GM23338 (cell line): ENCODE results near the gene CCNY. TPM values are rescaled to one million over a fixed set of nuclear protein-coding genes. Genes with fewer than 3 reads are reported as not detected.

ENCODE experiments used
- ATAC-seq: fragments of 200-7000 bp; cut with Tn5 transposase; 3 replicates; pipeline ENCODE4 v1.9.1; 2020
- DNase-seq: peaks from one replicate; pipeline ENCODE4 v3.0.0-alpha.2; 2015; ENCODE audit warnings: low spot score
- H2AFZ ChIP-seq: fragments of 200-600 bp; sonication (generic); 2 replicates; pipeline ENCODE4 v1.8.0; 2016; ENCODE audit warnings: antibody characterized with exemption, mild to moderate bottlenecking, moderate library complexity
- H3F3A ChIP-seq: fragments of 200-600 bp; sonication (generic); replicated peaks from 2 replicates; pipeline ENCODE4 v1.8.0; 2017; ENCODE audit warnings: antibody characterized with exemption, mixed run types, low read depth
- H3K27ac ChIP-seq: fragments of 200-600 bp; sonication (generic); 2 replicates; pipeline ENCODE4 v1.6.1; 2016; ENCODE audit warnings: low read depth
- H3K27me3 ChIP-seq: fragments of 200-600 bp; sonication (generic); 2 replicates; pipeline ENCODE4 v1.8.0; 2016; ENCODE audit warnings: mild to moderate bottlenecking, mixed run types, moderate library complexity; ENCODE audit not compliant: insufficient read depth
- H3K36me3 ChIP-seq: fragments of 200-600 bp; sonication (generic); 2 replicates; pipeline ENCODE4 v1.8.0; 2016; ENCODE audit warnings: mild to moderate bottlenecking; ENCODE audit not compliant: insufficient read depth
- H3K4me1 ChIP-seq: fragments of 200-600 bp; sonication (generic); 2 replicates; pipeline ENCODE4 v1.8.0; 2016; ENCODE audit warnings: mild to moderate bottlenecking, moderate library complexity; ENCODE audit not compliant: insufficient read depth
- H3K4me2 ChIP-seq: fragments of 200-600 bp; sonication (generic); 2 replicates; pipeline ENCODE4 v1.7.1; 2017; ENCODE audit warnings: mixed run types
- H3K4me3 ChIP-seq: fragments of 200-600 bp; sonication (generic); 2 replicates; pipeline ENCODE4 v1.6.1; 2016; ENCODE audit warnings: mixed run types
- H3K79me2 ChIP-seq: fragments of 200-600 bp; sonication (generic); replicated peaks from 2 replicates; pipeline ENCODE4 v1.8.0; 2017; ENCODE audit warnings: mild to moderate bottlenecking; ENCODE audit not compliant: insufficient read depth
- H3K9me2 ChIP-seq: fragments of 200-600 bp; sonication (generic); 2 replicates; pipeline ENCODE4 v1.8.0; 2017; ENCODE audit not compliant: insufficient read depth
- H4K20me1 ChIP-seq: fragments of 200-600 bp; sonication (generic); replicated peaks from 2 replicates; pipeline ENCODE4 v1.8.0; 2017; ENCODE audit warnings: mild to moderate bottlenecking; ENCODE audit not compliant: insufficient read depth
- H3K27ac Mint-ChIP-seq: 2 replicates; pipeline ENCODE4 v1.8.0; 2020; ENCODE audit warnings: inconsistent platforms, mild to moderate bottlenecking, moderate library complexity, mixed read lengths
- H3K27me3 Mint-ChIP-seq: 3 replicates; pipeline ENCODE4 v1.8.0; 2022; ENCODE audit warnings: low read depth, mild to moderate bottlenecking, moderate library complexity, mixed read lengths, inconsistent platforms; ENCODE audit not compliant: insufficient read depth, poor library complexity
- H3K36me3 Mint-ChIP-seq: 3 replicates; pipeline ENCODE4 v1.8.0; 2021; ENCODE audit warnings: low read depth, mild to moderate bottlenecking, inconsistent platforms, moderate library complexity, mixed read lengths
- H3K4me1 Mint-ChIP-seq: 3 replicates; pipeline ENCODE4 v1.8.0; 2020; ENCODE audit warnings: mild to moderate bottlenecking, inconsistent platforms, mixed read lengths
- H3K4me3 Mint-ChIP-seq: 3 replicates; pipeline ENCODE4 v1.8.0; 2021; ENCODE audit warnings: moderate library complexity, mild to moderate bottlenecking, inconsistent platforms, mixed read lengths
- H3K9me3 Mint-ChIP-seq: 3 replicates; pipeline ENCODE4 v1.8.0; 2020; ENCODE audit warnings: moderate library complexity, mild to moderate bottlenecking, inconsistent platforms, mixed read lengths
- CREB1 ChIP-seq: fragments of 250-450 bp; sonication (Bioruptor Pico); IDR thresholded peaks from 2 replicates; pipeline ENCODE4 v1.5.0; 2020; ENCODE audit warnings: low read depth, mild to moderate bottlenecking, moderate library complexity
- CTCF ChIP-seq, 2 experiments: fragments of 200-600 bp in 1 of 2; sonication (generic) in 1 of 2; conservative IDR thresholded peaks; 2 replicates each; pipeline versions ENCODE4 v1.5.1 to v1.6.1; 2016 to 2017; ENCODE audit warnings: antibody characterized with exemption in 2 of 2, low read depth in 2 of 2, mild to moderate bottlenecking in 2 of 2, moderate library complexity in 1 of 2
- ETS1 ChIP-seq: IDR thresholded peaks from 2 replicates; pipeline ENCODE4 v1.6.1; 2016; ENCODE audit warnings: antibody characterized with exemption
- EZH2 ChIP-seq: fragments of 200-600 bp; sonication (generic); IDR thresholded peaks from one replicate; pipeline ENCODE4 v1.8.0; 2017; ENCODE audit warnings: antibody characterized with exemption, mild to moderate bottlenecking, low read depth; ENCODE audit not compliant: unreplicated experiment
- EZH2phosphoT487 ChIP-seq: fragments of 200-600 bp; sonication (generic); IDR thresholded peaks from one replicate; pipeline ENCODE4 v1.8.1; 2018; ENCODE audit warnings: antibody characterized with exemption; ENCODE audit not compliant: unreplicated experiment
- JUNB ChIP-seq: IDR thresholded peaks from one replicate; pipeline ENCODE4 v1.6.1; 2016; ENCODE audit warnings: antibody characterized with exemption; ENCODE audit not compliant: unreplicated experiment
- NANOG ChIP-seq: IDR thresholded peaks from 2 replicates; pipeline ENCODE4 v1.6.1; 2016; ENCODE audit warnings: antibody characterized with exemption, borderline replicate concordance
- POLR2AphosphoS5 ChIP-seq: IDR thresholded peaks from 2 replicates; pipeline ENCODE4 v1.6.1; 2016; ENCODE audit warnings: antibody characterized with exemption, low read depth
- REST ChIP-seq: IDR thresholded peaks from one replicate; pipeline ENCODE4 v1.6.1; 2018; ENCODE audit warnings: antibody characterized with exemption; ENCODE audit not compliant: unreplicated experiment
- ZNF114 ChIP-seq: fragments of 250-450 bp; sonication (Bioruptor Pico); IDR thresholded peaks from 2 replicates; pipeline ENCODE4 v1.5.0; 2020; ENCODE audit warnings: mild to moderate bottlenecking, moderate library complexity
- ZNF331 ChIP-seq: fragments of 250-450 bp; sonication (Bioruptor Pico); IDR thresholded peaks from 2 replicates; pipeline ENCODE4 v1.5.0; 2020; ENCODE audit warnings: low read depth, mild to moderate bottlenecking, moderate library complexity
- ZNF462 ChIP-seq: fragments of 250-450 bp; sonication (Bioruptor Pico); IDR thresholded peaks from 2 replicates; pipeline ENCODE4 v1.5.0; 2020; ENCODE audit warnings: mild to moderate bottlenecking, moderate library complexity
- polyA plus RNA-seq: library from polyadenylated mRNA; unstranded; fragments of >200 nt; fragmentation: Nextera tagmentation; extraction: Ambion mirVana; gene quantifications from 2 replicates; pipeline ENCODE4 v1.2.1, GENCODE V29; 2016
- total RNA-seq: library from RNA; depleted of rRNA; stranded (reverse); fragments of >200 nt; shearing (Covaris generic); gene quantifications from 2 replicates; pipeline ENCODE4 v1.2.3, GENCODE V29; 2014

The CCNY gene
- total and polyA plus RNA-seq, 2 experiments from 2014 or later: 14.2 to 29.0 TPM

GRCh38 chr10:35409094-35409582 is 72.8 kb downstream of the CCNY start (continued):
- no peak for TF ChIP-seq ETS1
- no peak for TF ChIP-seq EZH2phosphoT487

DNA sequence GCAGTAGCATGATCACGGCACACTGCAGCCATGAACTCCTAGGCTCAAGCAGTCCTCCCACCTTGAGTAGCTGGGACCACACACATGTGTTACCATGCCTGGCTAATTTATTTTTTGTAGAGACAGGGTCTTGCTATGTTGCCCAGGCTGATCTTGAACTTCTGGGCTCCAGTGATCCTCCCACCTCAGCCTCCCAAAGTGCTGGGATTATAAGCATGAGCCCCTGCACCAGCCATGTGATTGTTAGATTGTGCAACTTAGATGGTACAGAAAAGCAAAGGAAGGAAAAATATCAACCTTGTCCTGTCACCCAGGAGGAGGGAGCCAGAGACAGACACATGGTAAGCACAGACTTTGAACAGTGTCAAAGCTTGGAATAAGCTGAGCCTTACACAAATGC is 73.5 kb downstream of the CCNY start:
- peaks cover 4% of the 10 kb centered on the region; the same call in 1 of the 2 replicates for H4K20me1 ChIP-seq
- H3K27me3 Mint-ChIP-seq: no peaks in the 10 kb centered on the region
- H3K27me3 ChIP-seq: no peaks in the 10 kb centered on the region
- no peak for ATAC-seq
- H3K27ac Mint-ChIP-seq: no peak overlapping the region
- H3K4me2 ChIP-seq: no peak overlapping the region
- no peak overlapping the region for H3K4me3 Mint-ChIP-seq
- peaks cover 25% of the 10 kb centered on the region for H3K36me3 Mint-ChIP-seq
- H3K9me2 ChIP-seq: no peaks in the 10 kb centered on the region
- H3K79me2 ChIP-seq: peaks cover 86% of the 10 kb centered on the region
- peaks cover 34% of the 10 kb centered on the region for H3K4me1 ChIP-seq
- no peak overlapping the region for H3K4me3 ChIP-seq
- H3K9me3 Mint-ChIP-seq: peaks cover 24% of the 10 kb centered on the region
- H3K36me3 ChIP-seq: no peaks in the 10 kb centered on the region
- no peak for TF ChIP-seq EZH2
- no peak for TF ChIP-seq CTCF (conservative IDR thresholded peaks at IDR 0.05; ENCODE audit: low read depth in 2 of 2)
- TF ChIP-seq ZNF114 (CRISPR knock-in tag): no peak
- TF ChIP-seq REST: no peak
- no peak for TF ChIP-seq ZNF462 (CRISPR knock-in tag)
- TF ChIP-seq EZH2phosphoT487: no peak
- no peak for TF ChIP-seq NANOG
- TF ChIP-seq CREB1 (CRISPR knock-in tag): no peak
- no peak for TF ChIP-seq POLR2AphosphoS5
- TF ChIP-seq JUNB: no peak
- TF ChIP-seq ZNF331 (CRISPR knock-in tag): no peak
- no peaks in the 10 kb centered on the region for H3F3A ChIP-seq
- H2AFZ ChIP-seq: no peak overlapping the region
- no peak for DNase-seq
- peaks cover 22% of the 10 kb centered on the region for H3K4me1 Mint-ChIP-seq
- H3K27ac ChIP-seq: no peak overlapping the region; the same call in 1 of the 2 replicates
